Left lung (tissue), 10 donors: ENCODE measurements around the gene TPRA1. TPM values are rescaled to one million over a fixed set of nuclear protein-coding genes. Genes with fewer than 3 reads are reported as not detected.
"Not testable (repeated sequence)": the region's sequence is repeated elsewhere in the genome, so short reads cannot be mapped to it uniquely, and the experiment has no call there.

Source experiments
- ATAC-seq: fragments of 200-7000 bp; cut with Tn5 transposase; one replicate; pipeline ENCODE4 v1.9.1; 2020; ENCODE audit warnings: moderate library complexity
- DNase-seq, 4 donors: peaks; one replicate each; pipeline ENCODE4 v3.0.0-alpha.2; 2013 to 2020
- H3K27ac ChIP-seq, 2 donors: fragments of 200-600 bp; sonication (generic) in 1 of 2; one replicate each; pipeline versions ENCODE4 v1.5.0 to v1.8.0; 2020 to 2021
- H3K27me3 ChIP-seq, 2 donors: fragments of 200-600 bp; sonication (generic) in 1 of 2; one replicate each; pipeline versions ENCODE4 v1.5.0 to v1.8.0; 2020 to 2021
- H3K36me3 ChIP-seq, 2 donors: fragments of 200-600 bp; sonication (generic) in 1 of 2; one replicate each; pipeline versions ENCODE4 v1.5.0 to v1.8.0; 2020 to 2021
- H3K4me1 ChIP-seq, 2 donors: fragments of 200-600 bp; one replicate each; pipeline ENCODE4 v1.8.0; 2021
- H3K4me3 ChIP-seq, 2 donors: fragments of 200-600 bp; sonication (generic) in 1 of 2; one replicate each; pipeline versions ENCODE4 v1.5.0 to v1.8.0; 2020 to 2021; ENCODE audit warnings: mild to moderate bottlenecking in 1 of 2
- H3K9me3 ChIP-seq, 2 donors: fragments of 200-600 bp; sonication (generic) in 1 of 2; one replicate each; pipeline versions ENCODE4 v1.5.0 to v1.8.0; 2020 to 2021
- CTCF ChIP-seq, 2 donors: fragments of 200-600 bp; sonication (generic) in 1 of 2; IDR thresholded peaks; one replicate each; pipeline versions ENCODE4 v1.5.0 to v1.8.0; 2021; ENCODE audit warnings: antibody characterized with exemption in 2 of 2
- intact Hi-C, 2 donors: fragments of 100-400 bp; cut with DNase I; formaldehyde crosslinking; loops; one replicate each; pipeline versions ENCODE4 v1.11.2 to v1.14.2; 2022
- polyA plus RNA-seq, 6 donors: library from polyadenylated mRNA; unstranded; fragments of 120-200 nt; gene quantifications; one replicate each; pipeline ENCODE4 v1.2.1, GENCODE V29; 2013; ENCODE audit not compliant: insufficient read length in 6 of 6
- total RNA-seq, 2 donors: library from RNA; stranded (reverse); fragmentation: NEBNext Ultra II Directional; extraction: Animal tissue kit (Norgen Biotek cat#: 25700); gene quantifications; one replicate each; pipeline ENCODE4 v1.2.1, GENCODE V29; 2021
- donor health status: DM: no; HTN: yes; CAD: no.
- donor health status: DM: no; HTN: no; CAD: no.

TPRA1 gene
- total and polyA plus RNA-seq, 8 donors = 25.1 to 40.5 (median 32.0) TPM

- no peaks in the 10 kb centered on the region for H3K4me1 ChIP-seq
- no peak for ATAC-seq
- intact Hi-C loops = no loop called here
- no peak overlapping the region for H3K4me3 ChIP-seq
- no peaks in the 10 kb centered on the region for H3K36me3 ChIP-seq
- DNase-seq = no peak
- no peak for TF ChIP-seq CTCF (IDR thresholded peaks at IDR 0.05)
- H3K27ac ChIP-seq = no peak overlapping the region
- H3K9me3 ChIP-seq = no peaks in the 10 kb centered on the region
- no peaks in the 10 kb centered on the region for H3K27me3 ChIP-seq
These were observed 56.0 kb downstream of the TPRA1 start for GRCh38 chr3:127534564-127534963.

DNA sequence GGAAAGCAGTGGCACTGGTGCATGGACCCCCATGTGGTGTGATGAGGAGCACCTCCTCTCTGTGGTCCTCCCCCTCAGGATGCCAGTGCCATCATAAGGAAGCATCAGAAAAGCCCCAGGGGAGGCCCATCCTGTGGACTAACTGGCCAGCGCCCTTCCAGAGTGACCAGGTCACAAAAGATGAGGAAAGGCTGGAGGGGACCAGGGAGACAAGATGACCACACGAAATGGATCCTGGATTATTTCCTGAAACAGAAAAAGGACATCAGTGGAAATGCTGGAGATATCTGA is 56.4 kb downstream of the TPRA1 start:
- DNase-seq (no peak), ATAC-seq (no peak)
- no peak for TF ChIP-seq CTCF (IDR thresholded peaks at IDR 0.05)
- H3K4me3 ChIP-seq = no peak overlapping the region
- H3K27ac ChIP-seq = no peak overlapping the region
- no peaks in the 10 kb centered on the region for H3K27me3 ChIP-seq
- H3K9me3 ChIP-seq = no peaks in the 10 kb centered on the region
- H3K4me1 ChIP-seq = no peaks in the 10 kb centered on the region
- intact Hi-C loops = no loop called here
- H3K36me3 ChIP-seq = no peaks in the 10 kb centered on the region

DNA sequence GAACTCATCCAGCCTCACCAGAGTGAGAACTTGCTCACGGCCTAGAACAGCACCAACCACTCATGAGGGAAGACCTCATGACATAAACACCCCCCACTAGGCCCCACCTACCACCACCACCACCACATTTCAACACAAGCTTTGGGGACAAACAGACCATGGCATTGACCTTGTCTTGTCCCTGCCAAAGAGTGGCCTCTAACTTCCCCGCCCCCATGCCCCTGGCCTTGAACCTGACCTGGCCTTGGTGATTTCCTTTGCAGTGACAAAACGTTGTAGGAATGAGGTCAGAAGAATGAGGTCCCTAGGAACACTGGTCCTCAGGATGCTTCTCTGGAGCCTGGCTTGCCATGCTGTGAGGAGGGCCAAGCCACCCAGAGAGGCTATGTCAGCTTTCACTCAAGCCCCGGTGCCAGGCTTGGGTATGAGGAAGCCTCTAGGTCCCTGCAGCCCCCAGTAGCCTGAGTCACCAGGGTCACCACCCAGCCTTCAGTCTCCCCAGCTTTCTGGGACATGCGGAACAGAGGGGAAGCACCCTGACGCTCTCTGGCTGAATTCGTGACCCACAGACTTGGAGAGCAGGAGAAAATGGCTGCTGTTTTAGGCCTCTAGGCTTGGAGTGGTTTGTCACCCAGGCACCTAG is 57.9 kb downstream of the TPRA1 start:
- Histone ChIP-seq H3K27ac (no peak overlapping the region), H3K4me1 (no peaks in the 10 kb centered on the region), H3K36me3 (no peaks in the 10 kb centered on the region), H3K9me3 (no peaks in the 10 kb centered on the region), H3K27me3 (no peaks in the 10 kb centered on the region), H3K4me3 (no peak overlapping the region)
- intact Hi-C loops = no loop called here
- TF ChIP-seq CTCF (IDR thresholded peaks at IDR 0.05) = no peak
- DNase-seq = no peak
- ATAC-seq = no peak

- Histone ChIP-seq H3K36me3 (no peaks in the 10 kb centered on the region), H3K27ac (no peak overlapping the region), H3K27me3 (peaks cover 0 to 3% of the 10 kb centered on the region in 2 donors), H3K4me3 (no peak overlapping the region), H3K9me3 (no peaks in the 10 kb centered on the region), H3K4me1 (no peaks in the 10 kb centered on the region)
- no peak for ATAC-seq
- no peak for TF ChIP-seq CTCF (IDR thresholded peaks at IDR 0.05)
- intact Hi-C loops = no loop called here
- DNase-seq = no peak
These were observed 58.7 kb downstream of the TPRA1 start for GRCh38 chr3:127531821-127532220.

DNA sequence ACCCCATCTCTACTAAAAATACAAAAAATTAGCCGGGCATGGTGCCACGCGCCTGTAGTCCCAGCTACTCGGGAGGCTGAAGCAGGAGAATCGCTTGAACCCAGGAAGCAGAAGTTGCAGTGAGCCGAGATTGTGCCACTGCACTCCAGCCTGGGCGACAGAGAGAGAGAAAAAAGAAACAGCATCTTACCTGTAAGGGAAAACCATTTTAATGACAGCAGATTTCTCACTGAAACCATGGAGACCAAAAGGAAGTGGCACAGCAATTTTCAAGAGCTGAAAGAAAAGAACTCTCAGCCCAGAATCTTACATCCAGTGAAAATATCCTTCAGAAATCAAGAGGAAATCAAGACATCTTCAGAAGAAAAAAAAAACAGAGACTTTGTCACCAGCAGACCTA is 59.7 kb downstream of the TPRA1 start:
- intact Hi-C loops, H3K27ac ChIP-seq, H3K36me3 ChIP-seq, ATAC-seq, DNase-seq, H3K9me3 ChIP-seq, H3K4me3 ChIP-seq, H3K4me1 ChIP-seq: not testable (repeated sequence)
- H3K27me3 ChIP-seq = peaks cover 0 to 10% of the 10 kb centered on the region in 2 donors
